Right renal cortex interstitium (tissue), 3 donors: ENCODE results near the gene SPATA46. TPM values are rescaled to one million over a fixed set of nuclear protein-coding genes. Genes with fewer than 3 reads are reported as not detected.
"Not testable (repeated sequence)": the region's sequence is repeated elsewhere in the genome, so short reads cannot be mapped to it uniquely, and the experiment has no call there.

Source experiments
- DNase-seq, 3 donors: peaks; one replicate each; pipeline ENCODE4 v3.0.0-alpha.2; 2013; ENCODE audit warnings: low read depth in 3 of 3, low spot score in 2 of 3
- polyA plus RNA-seq, 3 donors: library from polyadenylated mRNA; unstranded; fragments of 120-200 nt; gene quantifications; one replicate each; pipeline ENCODE4 v1.2.1, GENCODE V29; 2013; ENCODE audit not compliant: insufficient read length in 3 of 3

The SPATA46 gene
- polyA plus RNA-seq, result under 1 TPM; 0.25 to 0.51 (median 0.42) TPM

GRCh38 chr1:162376691-162377090, at the start of gene SPATA46:
TSS of gene SPATA46 (minus strand) at chr1:162376854. CDS start at chr1:162376790, 64 bp downstream.
- DNase-seq, result no peak

GRCh38 chr1:162422662-162423375, 46.2 kb upstream of the SPATA46 start:
- DNase-seq, result no peak

- DNase-seq, result no peak
These were observed 44.9 kb upstream of the SPATA46 start for GRCh38 chr1:162421258-162422164.

GRCh38 chr1:162420120-162420519, 43.5 kb upstream of the SPATA46 start:
- no peak for DNase-seq

GRCh38 chr1:162419450-162419931, 42.8 kb upstream of the SPATA46 start:
- not testable (repeated sequence) for DNase-seq

GRCh38 chr1:162418584-162418983, 41.9 kb upstream of the SPATA46 start:
- DNase-seq, result not testable (repeated sequence)

- no peak for DNase-seq
These were observed 41.0 kb upstream of the SPATA46 start for GRCh38 chr1:162417650-162418049.

- no peak for DNase-seq
These were observed 40.3 kb upstream of the SPATA46 start for GRCh38 chr1:162416909-162417308.

- DNase-seq, result no peak
These were observed 39.6 kb upstream of the SPATA46 start for GRCh38 chr1:162416215-162416614.

- DNase-seq, result no peak
These were observed 35.3 kb upstream of the SPATA46 start, which contains the start of gene SH2D1B for GRCh38 chr1:162412002-162412401. TSS of gene SH2D1B (minus strand) at chr1:162412136. CDS start at chr1:162412016, 120 bp downstream.

- no peak for DNase-seq
These were observed 30.9 kb upstream of the SPATA46 start for GRCh38 chr1:162407539-162407938.

- DNase-seq, result no peak
These were observed 30.2 kb upstream of the SPATA46 start for GRCh38 chr1:162406811-162407210.

- DNase-seq, result no peak
These were observed 29.1 kb upstream of the SPATA46 start for GRCh38 chr1:162405800-162406199.

GRCh38 chr1:162404550-162405160, 28.0 kb upstream of the SPATA46 start:
- DNase-seq, result no peak

GRCh38 chr1:162400790-162401355, 24.2 kb upstream of the SPATA46 start:
- DNase-seq, result no peak

GRCh38 chr1:162398999-162399580, 22.4 kb upstream of the SPATA46 start:
- no peak for DNase-seq

GRCh38 chr1:162397943-162398560, 21.4 kb upstream of the SPATA46 start:
- no peak for DNase-seq

- no peak for DNase-seq
These were observed 20.4 kb upstream of the SPATA46 start for GRCh38 chr1:162397039-162397448.

GRCh38 chr1:162396201-162396906, 19.7 kb upstream of the SPATA46 start:
- no peak for DNase-seq
